ENCODE results near the gene CHST9. TPM values are rescaled to one million over a fixed set of nuclear protein-coding genes. Genes with fewer than 3 reads are reported as not detected.

The CHST9 gene
- total and polyA plus RNA-seq, 2 of the 13 experiments (the other 11 are each of a cell fraction or from before 2014, with no cell fraction given): 3.2 to 9.6 TPM

- CTCF ChIA-PET (ENCODE audit: low intra/inter-chr PET ratio, low total read pairs): no interaction called here
- FAIRE-seq (no peak), ATAC-seq (no peak), DNase-seq (ENCODE audit: low spot score) (no peak)
- in situ Hi-C loops (cut with HindIII; ENCODE audit: extremely low pct_ligation_motif_present, low pct_unique_long_range_greater_than_20kb) (no loop called here), intact Hi-C loops (cut with micrococcal nuclease; ENCODE audit: unreplicated experiment) (no loop called here)
- Histone ChIP-seq H3K4me2 (ENCODE audit: low read depth, low read length) (no peak overlapping the region), H3K79me2 (ENCODE audit: insufficient read depth, low read length) (no peaks in the 10 kb centered on the region), H3K27ac (ENCODE audit: extremely low read length, insufficient read depth, low read length) (no peak overlapping the region), H3K36me3 (replicated peaks in 1 of 2; ENCODE audit: control insufficient read depth in 1 of 2, insufficient read depth in 2 of 2, low read length in 2 of 2) (no peaks in the 10 kb centered on the region), H3K4me3 (replicated peaks in 1 of 3; ENCODE audit: insufficient read depth in 1 of 3, low read depth in 2 of 3, low read length in 3 of 3) (no peak overlapping the region), H3K4me1 (ENCODE audit: insufficient read depth, low read length) (no peaks in the 10 kb centered on the region), H4K20me1 (ENCODE audit: insufficient read depth, low read length) (no peaks in the 10 kb centered on the region), H3K27me3 (ENCODE audit: control insufficient read depth in 1 of 2, insufficient read depth in 2 of 2, low read length in 2 of 2) (no peaks in the 10 kb centered on the region), H2AFZ (ENCODE audit: low read length) (no peak overlapping the region), H3K9me3 (ENCODE audit: low read length) (no peaks in the 10 kb centered on the region), H3K9ac (ENCODE audit: insufficient read depth, low read depth, low read length) (no peak overlapping the region)
- no TSS peak for BruUV-seq (replicated peaks)
- POLR2A ChIA-PET: no interaction called here
- 17% methylated on average over 2 of the region's 4 CpGs for WGBS (ENCODE audit: low lambda C conversion rate)
- TF ChIP-seq GPBP1L1 (CRISPR knock-in tag; IDR thresholded peaks at IDR 0.05) (no peak), TIGD3 (CRISPR knock-in tag; IDR thresholded peaks at IDR 0.05; ENCODE audit: borderline replicate concordance) (no peak), ZNF282 (IDR thresholded peaks at IDR 0.05; ENCODE audit: partially characterized antibody) (no peak), EEA1 (CRISPR knock-in tag; IDR thresholded peaks at IDR 0.05; ENCODE audit: borderline replicate concordance) (no peak)
Measured at GRCh38 chr18:27223526-27224291, 38.6 kb upstream of the CHST9 start.

GRCh38 chr18:27214831-27215230 lies 29.7 kb upstream of the CHST9 start:
- ChIA-PET POLR2A (no interaction called here), CTCF (ENCODE audit: low intra/inter-chr PET ratio, low total read pairs) (no interaction called here)
- intact Hi-C loops (cut with micrococcal nuclease; ENCODE audit: unreplicated experiment): no loop called here
- Histone ChIP-seq H3K4me3 (replicated peaks in 1 of 3; ENCODE audit: insufficient read depth in 1 of 3, low read depth in 2 of 3, low read length in 3 of 3) (no peak overlapping the region), H3K4me1 (ENCODE audit: insufficient read depth, low read length) (no peaks in the 10 kb centered on the region), H3K4me2 (ENCODE audit: low read depth, low read length) (no peak overlapping the region), H3K27ac (ENCODE audit: extremely low read length, insufficient read depth, low read length) (no peak overlapping the region), H3K36me3 (replicated peaks in 1 of 2; ENCODE audit: control insufficient read depth in 1 of 2, insufficient read depth in 2 of 2, low read length in 2 of 2) (no peaks in the 10 kb centered on the region), H3K27me3 (ENCODE audit: control insufficient read depth in 1 of 2, insufficient read depth in 2 of 2, low read length in 2 of 2) (no peaks in the 10 kb centered on the region; a peak in 1 of 5 replicates), H3K9ac (ENCODE audit: insufficient read depth, low read depth, low read length) (no peak overlapping the region), H4K20me1 (ENCODE audit: insufficient read depth, low read length) (no peaks in the 10 kb centered on the region), H2AFZ (ENCODE audit: low read length) (no peak overlapping the region), H3K79me2 (ENCODE audit: insufficient read depth, low read length) (no peaks in the 10 kb centered on the region), H3K9me3 (ENCODE audit: low read length) (no peaks in the 10 kb centered on the region)
- ATAC-seq: no peak
- DNase-seq (ENCODE audit: low spot score): no peak
- WGBS (ENCODE audit: low lambda C conversion rate): 0% methylated on average over 1 of the region's 1 CpG
- FAIRE-seq: no peak
- in situ Hi-C loops (cut with HindIII; ENCODE audit: extremely low pct_ligation_motif_present, low pct_unique_long_range_greater_than_20kb): no loop called here
- no TSS peak for BruUV-seq (replicated peaks)
- no peak for TF ChIP-seq GABPA (IDR thresholded peaks at IDR 0.05; ENCODE audit: low read depth, low read length)
- TF ChIP-seq GABPA (CRISPR knock-in tag; IDR thresholded peaks at IDR 0.05; ENCODE audit: low read depth): no peak
- TF ChIP-seq ISX (CRISPR knock-in tag; conservative IDR thresholded peaks at IDR 0.05): no peak
- TF ChIP-seq ZNF646 (CRISPR knock-in tag; IDR thresholded peaks at IDR 0.05): no peak
- TF ChIP-seq ZNF282 (IDR thresholded peaks at IDR 0.05; ENCODE audit: partially characterized antibody): no peak
- TF ChIP-seq HMG20B (CRISPR knock-in tag; conservative IDR thresholded peaks at IDR 0.05): no peak
